BE2C (cell line): ENCODE data around the gene MRPS10.

ENCODE experiments used
- DNase-seq: peaks from one replicate; pipeline ENCODE4 v3.0.0-alpha.2; 2020
- H3K27me3 ChIP-seq: fragments of 250-450 bp; sonication (Bioruptor Pico); 2 replicates; pipeline ENCODE4 v1.5.1; 2020; ENCODE audit warnings: mild to moderate bottlenecking
- H3K36me3 ChIP-seq: fragments of 250-450 bp; sonication (Bioruptor Pico); 2 replicates; pipeline ENCODE4 v1.5.1; 2020; ENCODE audit warnings: mild to moderate bottlenecking
- H3K4me1 ChIP-seq: fragments of 250-450 bp; sonication (Bioruptor Pico); 2 replicates; pipeline ENCODE4 v1.5.1; 2020
- H3K4me3 ChIP-seq: 2 replicates; pipeline ENCODE4 v1.5.1; 2011; ENCODE audit warnings: low read depth, low read length
- H3K9me3 ChIP-seq: fragments of 250-450 bp; sonication (Bioruptor Pico); 2 replicates; pipeline ENCODE4 v1.5.1; 2020
- TF ChIP-seq, protein P1 (sequence below): IDR thresholded peaks from 2 replicates; pipeline ENCODE4 v1.5.1; 2012; ENCODE audit warnings: mild to moderate bottlenecking, low read depth, low read length

MRPS10 gene

DNA sequence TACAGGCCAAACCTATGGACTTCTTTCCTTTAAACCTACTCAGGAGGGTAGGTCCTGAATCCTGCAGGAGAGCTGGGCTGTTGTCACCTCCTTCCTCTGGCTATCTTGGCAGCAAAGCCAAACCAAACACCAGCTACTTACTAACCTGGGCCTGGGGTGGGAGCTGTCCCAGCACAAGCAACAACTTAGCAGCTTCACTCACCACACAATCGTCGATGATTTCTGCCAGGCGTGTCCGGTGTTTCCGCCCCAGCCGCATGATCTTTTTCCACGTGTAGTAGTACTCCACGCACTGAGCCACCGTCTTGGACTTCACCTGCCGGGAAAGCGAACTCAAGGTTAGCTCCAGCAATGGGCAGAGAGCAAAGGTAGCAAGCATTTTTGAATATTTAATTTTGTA is 25.4 kb upstream of the MRPS10 start:
- Histone ChIP-seq H3K9me3 (no peaks in the 10 kb centered on the region), H3K4me3 (no peak overlapping the region), H3K4me1 (no peaks in the 10 kb centered on the region), H3K27me3 (no peaks in the 10 kb centered on the region), H3K36me3 (peaks cover 22% of the 10 kb centered on the region)
- DNase-seq, result no peak
- TF ChIP-seq, protein P1, sequence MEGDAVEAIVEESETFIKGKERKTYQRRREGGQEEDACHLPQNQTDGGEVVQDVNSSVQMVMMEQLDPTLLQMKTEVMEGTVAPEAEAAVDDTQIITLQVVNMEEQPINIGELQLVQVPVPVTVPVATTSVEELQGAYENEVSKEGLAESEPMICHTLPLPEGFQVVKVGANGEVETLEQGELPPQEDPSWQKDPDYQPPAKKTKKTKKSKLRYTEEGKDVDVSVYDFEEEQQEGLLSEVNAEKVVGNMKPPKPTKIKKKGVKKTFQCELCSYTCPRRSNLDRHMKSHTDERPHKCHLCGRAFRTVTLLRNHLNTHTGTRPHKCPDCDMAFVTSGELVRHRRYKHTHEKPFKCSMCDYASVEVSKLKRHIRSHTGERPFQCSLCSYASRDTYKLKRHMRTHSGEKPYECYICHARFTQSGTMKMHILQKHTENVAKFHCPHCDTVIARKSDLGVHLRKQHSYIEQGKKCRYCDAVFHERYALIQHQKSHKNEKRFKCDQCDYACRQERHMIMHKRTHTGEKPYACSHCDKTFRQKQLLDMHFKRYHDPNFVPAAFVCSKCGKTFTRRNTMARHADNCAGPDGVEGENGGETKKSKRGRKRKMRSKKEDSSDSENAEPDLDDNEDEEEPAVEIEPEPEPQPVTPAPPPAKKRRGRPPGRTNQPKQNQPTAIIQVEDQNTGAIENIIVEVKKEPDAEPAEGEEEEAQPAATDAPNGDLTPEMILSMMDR, result no peak

DNA sequence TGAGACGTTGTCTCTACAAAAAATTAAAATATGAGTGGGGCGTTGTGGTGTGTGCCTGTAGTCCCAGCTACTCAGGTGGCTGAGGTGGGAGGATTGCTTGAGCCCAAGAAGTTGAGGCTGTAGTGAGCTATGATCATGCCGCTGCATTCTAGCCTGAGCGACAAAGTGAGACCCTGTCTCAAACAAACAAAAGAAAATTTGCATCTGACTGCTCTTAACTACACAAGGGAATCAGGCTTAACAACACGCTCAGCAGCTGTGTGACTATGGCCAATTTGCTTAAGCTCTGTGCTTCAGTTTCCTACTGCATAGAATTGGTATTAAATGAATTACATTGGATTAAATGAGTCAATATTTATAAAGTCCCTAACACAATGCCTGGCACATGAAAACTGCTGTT is 24.3 kb upstream of the MRPS10 start:
- H3K27me3 ChIP-seq, result no peaks in the 10 kb centered on the region
- H3K9me3 ChIP-seq, result no peaks in the 10 kb centered on the region
- TF ChIP-seq, protein P1, result no peak
- peaks cover 22% of the 10 kb centered on the region for H3K36me3 ChIP-seq
- no peak for DNase-seq
- H3K4me3 ChIP-seq, result no peak overlapping the region
- no peaks in the 10 kb centered on the region for H3K4me1 ChIP-seq

DNA sequence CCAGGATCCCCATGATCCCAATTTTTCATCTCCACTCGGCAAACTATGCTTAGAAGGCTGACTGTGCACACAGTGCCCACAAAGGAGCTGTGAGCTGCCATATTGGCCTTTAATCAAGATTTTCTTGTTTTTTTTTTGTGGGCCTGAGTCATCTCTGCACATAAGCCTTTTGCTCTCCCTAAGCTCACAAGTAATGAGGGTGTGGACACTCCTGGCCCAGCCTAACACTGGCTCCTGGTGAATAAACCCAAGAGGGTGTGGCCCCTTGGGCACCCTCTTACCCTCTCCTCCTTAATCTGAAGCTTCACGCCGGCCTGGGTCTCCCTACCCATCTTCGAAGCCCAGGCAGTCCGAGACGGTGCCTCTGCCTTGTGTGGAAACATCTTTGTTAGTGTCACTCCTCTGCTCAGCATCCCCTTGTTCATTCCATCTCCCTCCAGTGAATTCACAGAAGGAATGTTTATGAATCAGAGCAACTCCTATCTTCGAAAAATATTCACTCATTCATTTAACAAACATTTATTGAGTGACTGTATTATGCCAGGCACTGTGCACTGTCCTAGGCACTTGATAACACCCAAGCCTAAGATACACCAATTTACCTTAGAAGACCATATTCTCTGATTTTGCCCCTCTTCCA is 22.2 kb upstream of the MRPS10 start:
- H3K4me1 ChIP-seq, result no peaks in the 10 kb centered on the region

DNA sequence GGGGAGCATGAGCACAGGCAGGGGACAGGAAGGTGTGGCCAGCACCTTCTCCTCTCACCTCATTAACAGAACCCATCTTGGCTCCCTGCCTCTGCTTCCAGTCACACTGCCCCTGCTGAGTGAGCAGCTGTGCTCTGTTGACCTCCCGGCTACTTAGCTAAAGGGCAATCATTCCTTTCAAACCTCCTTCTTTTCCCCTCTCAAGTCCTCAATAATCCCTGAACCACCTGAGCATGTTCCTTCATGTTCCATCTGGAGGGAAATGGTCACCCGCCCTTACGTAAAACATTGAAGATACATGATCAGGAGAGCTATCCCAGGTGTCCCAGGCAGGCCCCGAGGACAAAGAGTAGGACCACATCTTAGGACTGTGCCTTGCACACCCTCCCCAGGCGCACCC is 21.7 kb upstream of the MRPS10 start:
- Histone ChIP-seq H3K27me3 (no peaks in the 10 kb centered on the region), H3K9me3 (no peaks in the 10 kb centered on the region), H3K36me3 (peaks cover 29% of the 10 kb centered on the region), H3K4me3 (no peak overlapping the region), H3K4me1 (no peaks in the 10 kb centered on the region)
- TF ChIP-seq, protein P1, result no peak
- no peak for DNase-seq

More for the DNA sequence above, 22.2 kb upstream of the MRPS10 start:
- Histone ChIP-seq H3K4me3 (no peak overlapping the region), H3K36me3 (peaks cover 27% of the 10 kb centered on the region), H3K27me3 (no peaks in the 10 kb centered on the region), H3K9me3 (no peaks in the 10 kb centered on the region)
- TF ChIP-seq, protein P1, result no peak
- DNase-seq, result no peak

DNA sequence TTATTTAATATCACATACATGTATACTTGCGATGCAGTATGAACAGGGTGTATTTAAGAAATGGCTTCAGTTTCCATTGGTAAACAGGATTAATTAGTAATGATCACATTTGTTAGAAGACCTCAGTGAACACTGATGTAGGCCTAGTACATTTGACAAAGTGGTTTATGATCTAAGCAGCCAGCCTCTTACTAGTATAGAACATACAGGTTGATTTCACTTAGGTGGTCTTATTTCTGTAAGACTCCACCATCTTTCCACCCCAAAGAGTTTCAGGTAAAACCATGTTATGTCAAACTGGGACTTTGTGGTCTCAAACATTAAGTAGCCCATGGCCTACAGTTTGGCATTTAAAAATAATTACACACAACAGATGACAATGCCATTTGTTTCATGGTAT is 20.2 kb upstream of the MRPS10 start:
- no peak for DNase-seq
- Histone ChIP-seq H3K9me3 (no peaks in the 10 kb centered on the region), H3K4me3 (no peak overlapping the region), H3K4me1 (no peaks in the 10 kb centered on the region), H3K27me3 (no peaks in the 10 kb centered on the region), H3K36me3 (peaks cover 26% of the 10 kb centered on the region)
- TF ChIP-seq, protein P1, result no peak

DNA sequence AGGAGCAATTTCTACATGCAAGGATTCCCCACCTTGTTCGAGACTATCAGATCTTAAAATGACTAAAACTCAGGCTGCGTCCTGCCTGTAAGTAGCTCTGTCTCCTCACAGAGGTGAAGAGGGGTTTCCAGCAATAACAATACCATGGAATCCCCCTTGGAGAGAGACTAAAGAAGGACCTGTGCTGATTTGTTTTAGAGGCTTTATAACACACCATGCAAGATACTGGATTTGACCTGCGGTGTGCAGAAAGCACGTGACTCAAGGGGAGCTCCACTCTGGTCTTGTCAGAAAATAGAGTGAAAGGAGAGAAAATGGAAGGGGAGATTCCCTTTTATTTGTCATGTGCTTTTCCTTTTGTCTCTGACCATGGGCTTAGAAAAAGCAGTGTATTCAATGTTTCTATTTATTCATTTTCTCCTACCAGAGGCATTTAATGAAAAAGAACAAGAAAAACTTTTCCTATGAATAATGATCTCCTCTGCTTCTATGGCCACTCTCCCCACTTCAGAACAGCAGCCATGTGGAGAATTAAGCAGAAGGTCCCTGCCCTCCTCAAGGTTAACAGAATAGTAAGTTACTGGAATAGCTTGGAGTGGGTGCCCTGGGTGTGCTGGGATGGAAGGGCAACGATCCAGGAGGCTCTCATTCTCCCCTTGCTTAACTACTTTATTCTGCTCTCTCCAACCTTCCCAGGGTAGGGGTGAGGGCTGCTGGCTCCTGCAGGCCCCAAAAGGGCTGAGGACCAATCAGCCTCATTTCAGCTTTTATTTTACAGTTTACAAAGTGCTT is 19.2 kb upstream of the MRPS10 start:
- no peaks in the 10 kb centered on the region for H3K4me1 ChIP-seq
- H3K4me3 ChIP-seq, result no peak overlapping the region
- TF ChIP-seq, protein P1, result no peak
- H3K9me3 ChIP-seq, result no peaks in the 10 kb centered on the region
- no peak for DNase-seq
- peaks cover 16% of the 10 kb centered on the region for H3K36me3 ChIP-seq
- no peaks in the 10 kb centered on the region for H3K27me3 ChIP-seq
